Colonic mucosa (tissue), 4 donors: ENCODE measurements around the gene SH3BGRL. TPM values are rescaled to one million over a fixed set of nuclear protein-coding genes. Genes with fewer than 3 reads are reported as not detected.

Source experiments
- DNase-seq: peaks from one replicate; pipeline ENCODE4 v3.0.0-alpha.2; 2020
- H3K27ac ChIP-seq: fragments of 200-600 bp; one replicate; pipeline ENCODE4 v1.8.0; 2021
- H3K27me3 ChIP-seq: fragments of 200-600 bp; one replicate; pipeline ENCODE4 v1.8.0; 2021
- H3K36me3 ChIP-seq: fragments of 200-600 bp; one replicate; pipeline ENCODE4 v1.8.0; 2021
- H3K4me1 ChIP-seq: fragments of 200-600 bp; one replicate; pipeline ENCODE4 v1.8.0; 2021; ENCODE audit warnings: mild to moderate bottlenecking
- H3K4me3 ChIP-seq: fragments of 200-600 bp; one replicate; pipeline ENCODE4 v1.8.0; 2021
- H3K9ac ChIP-seq, 2 donors: one replicate each; pipeline ENCODE4 v1.7.0; 2013; ENCODE audit warnings: control low read depth in 2 of 2, low read depth in 2 of 2, low read length in 2 of 2
- H3K9me3 ChIP-seq: fragments of 200-600 bp; one replicate; pipeline ENCODE4 v1.8.0; 2021
- CTCF ChIP-seq: fragments of 200-600 bp; IDR thresholded peaks from one replicate; pipeline ENCODE4 v1.8.0; 2022; ENCODE audit warnings: antibody characterized with exemption, mild to moderate bottlenecking
- intact Hi-C: fragments of 100-400 bp; cut with DNase I; formaldehyde crosslinking; loops from one replicate; pipeline ENCODE4 v1.14.1; 2022
- total RNA-seq, 2 donors: library from RNA; stranded (reverse); fragmentation: NEBNext Ultra II Directional in 1 of 2; extraction: Animal tissue kit (Norgen Biotek cat#: 25700) in 1 of 2; gene quantifications; one replicate each; pipeline ENCODE4 v1.2.1, GENCODE V29; 2021
- donor health status: healthy.
- donor health status: DM: no; HTN: no; CAD: no.
- donor health status: DM: no; HTN: no; CAD: no.

SH3BGRL gene
- total RNA-seq, 2 donors from 2014 or later = 27.9 to 105 TPM

GRCh38 chrX:81201071-81201470 lies 831 bp upstream of the SH3BGRL start:
- Histone ChIP-seq H3K27ac (peak overlapping the region; percentile 58), H3K9me3 (no peaks in the 10 kb centered on the region), H3K4me3 (peak overlapping the region; percentile 45), H3K9ac (peak overlapping the region; percentile 50 to 65), H3K27me3 (no peaks in the 10 kb centered on the region), H3K36me3 (no peaks in the 10 kb centered on the region), H3K4me1 (no peaks in the 10 kb centered on the region)
- DNase-seq = no peak
- intact Hi-C loops = no loop called here
- TF ChIP-seq CTCF = no peak

- no peak for DNase-seq
These were observed 536 bp downstream of the SH3BGRL start for GRCh38 chrX:81202456-81202819.

GRCh38 chrX:81202943-81203342 lies 1.0 kb downstream of the SH3BGRL start:
- intact Hi-C loops = no loop called here
- Histone ChIP-seq H3K36me3 (no peaks in the 10 kb centered on the region), H3K27me3 (no peaks in the 10 kb centered on the region), H3K27ac (peak overlapping the region; percentile 58), H3K9me3 (no peaks in the 10 kb centered on the region), H3K4me1 (no peaks in the 10 kb centered on the region), H3K4me3 (peak overlapping the region; percentile 45), H3K9ac (peak overlapping the region in 1 of 2 donors; percentile 65)
- no peak for DNase-seq
- no peak for TF ChIP-seq CTCF

More at GRCh38 chrX:81202456-81202819, 536 bp downstream of the SH3BGRL start:
- peak overlapping the region; percentile 20 to 65 for H3K9ac ChIP-seq
- no peaks in the 10 kb centered on the region for H3K27me3 ChIP-seq
- H3K4me3 ChIP-seq = peak overlapping the region; percentile 45
- no peak for TF ChIP-seq CTCF
- H3K36me3 ChIP-seq = no peaks in the 10 kb centered on the region
- H3K9me3 ChIP-seq = no peaks in the 10 kb centered on the region
- peak overlapping the region; percentile 58 for H3K27ac ChIP-seq
- H3K4me1 ChIP-seq = no peaks in the 10 kb centered on the region
- intact Hi-C loops = no loop called here

- Histone ChIP-seq H3K27me3 (no peaks in the 10 kb centered on the region), H3K4me3 (no peak overlapping the region), H3K9me3 (no peaks in the 10 kb centered on the region), H3K9ac (no peak overlapping the region), H3K27ac (no peak overlapping the region), H3K4me1 (no peaks in the 10 kb centered on the region), H3K36me3 (no peaks in the 10 kb centered on the region)
- no peak for TF ChIP-seq CTCF
- intact Hi-C loops = no loop called here
- no peak for DNase-seq
These were observed 3.6 kb downstream of the SH3BGRL start for GRCh38 chrX:81205551-81205950.

GRCh38 chrX:81206476-81206875 lies 4.6 kb downstream of the SH3BGRL start:
- DNase-seq = no peak
- TF ChIP-seq CTCF = no peak
- no peaks in the 10 kb centered on the region for H3K36me3 ChIP-seq
- intact Hi-C loops = no loop called here
- H3K4me3 ChIP-seq = no peak overlapping the region
- H3K9me3 ChIP-seq = no peaks in the 10 kb centered on the region
- no peaks in the 10 kb centered on the region for H3K4me1 ChIP-seq
- no peak overlapping the region for H3K27ac ChIP-seq
- no peak overlapping the region for H3K9ac ChIP-seq
- H3K27me3 ChIP-seq = no peaks in the 10 kb centered on the region

- Histone ChIP-seq H3K9me3 (no peaks in the 10 kb centered on the region), H3K4me3 (no peak overlapping the region), H3K36me3 (no peaks in the 10 kb centered on the region), H3K27ac (no peak overlapping the region), H3K4me1 (no peaks in the 10 kb centered on the region), H3K27me3 (no peaks in the 10 kb centered on the region), H3K9ac (no peak overlapping the region)
- TF ChIP-seq CTCF = no peak
- no peak for DNase-seq
- intact Hi-C loops = no loop called here
These were observed 7.0 kb downstream of the SH3BGRL start for GRCh38 chrX:81208916-81209315.
